IMR-90 (cell line): ENCODE data around the gene ITSN1. TPM values are rescaled to one million over a fixed set of nuclear protein-coding genes. Genes with fewer than 3 reads are reported as not detected.

Experiments used
- ATAC-seq: fragments of 200-7000 bp; cut with Tn5 transposase; 2 replicates; pipeline ENCODE4 v1.9.1; 2020; ENCODE audit warnings: low read depth, mild to moderate bottlenecking, moderate library complexity
- BruUV-seq: library from RNA; stranded (reverse); fragments of 400-500 nt; replicated peaks from 2 replicates; lab custom pipeline; 2021; lab: Mats Ljungman, UMichigan
- CTCF ChIA-PET: fragments of 300-600 bp; formaldehyde crosslinking; extraction: SDS; loops from one replicate; lab custom pipeline; 2021; ENCODE audit warnings: antibody characterized with exemption; lab: Yijun Ruan, JAX
- POLR2A ChIA-PET: fragments of 300-600 bp; sonication (Branson Sonifier 250); formaldehyde crosslinking; loops from one replicate; lab custom pipeline; 2022; ENCODE audit warnings: antibody characterized with exemption; ENCODE audit not compliant: unreplicated experiment; lab: Charles Lee
- DNase-seq: peaks from one replicate; pipeline ENCODE4 v3.0.0; 2013
- H2AFZ ChIP-seq: replicated peaks from 2 replicates; pipeline ENCODE3; 2013; ENCODE audit warnings: low read length, mild to moderate bottlenecking; ENCODE audit not compliant: poor library complexity
- H2AK5ac ChIP-seq: 2 replicates; pipeline ENCODE4 v1.6.1; 2013; ENCODE audit warnings: low read depth, low read length, inconsistent platforms
- H2AK9ac ChIP-seq: replicated peaks from 2 replicates; pipeline ENCODE3; 2013; ENCODE audit warnings: mild to moderate bottlenecking, low read depth, low read length, moderate library complexity; ENCODE audit not compliant: poor library complexity
- H2BK120ac ChIP-seq: 2 replicates; pipeline ENCODE4 v1.6.1; 2013; ENCODE audit warnings: low read depth, low read length, inconsistent platforms
- H2BK15ac ChIP-seq: 3 replicates; pipeline ENCODE4 v1.6.1; 2013; ENCODE audit warnings: low read depth, low read length, inconsistent platforms
- H2BK20ac ChIP-seq: 2 replicates; pipeline ENCODE4 v1.6.1; 2013; ENCODE audit warnings: low read depth, mild to moderate bottlenecking, inconsistent platforms, low read length, moderate library complexity
- H2BK5ac ChIP-seq: 2 replicates; pipeline ENCODE4 v1.6.1; 2013; ENCODE audit warnings: mild to moderate bottlenecking, low read depth, low read length, inconsistent platforms; ENCODE audit not compliant: poor library complexity, severe bottlenecking
- H3K14ac ChIP-seq: replicated peaks from 2 replicates; pipeline ENCODE4 v1.6.1; 2013; ENCODE audit warnings: low read depth, low read length, inconsistent platforms
- H3K18ac ChIP-seq: 2 replicates; pipeline ENCODE4 v1.6.1; 2013; ENCODE audit warnings: low read depth, low read length, control low read depth
- H3K23ac ChIP-seq: 2 replicates; pipeline ENCODE4 v1.6.1; 2013; ENCODE audit warnings: low read depth, low read length, inconsistent platforms
- H3K27ac ChIP-seq: 2 replicates; pipeline ENCODE4 v1.5.1; 2013; ENCODE audit warnings: mild to moderate bottlenecking, control low read depth, low read length; ENCODE audit not compliant: insufficient read depth
- H3K27me3 ChIP-seq: 2 replicates; pipeline ENCODE4 v1.6.1; 2013; ENCODE audit warnings: low read length; ENCODE audit not compliant: control insufficient read depth, insufficient read depth
- H3K36me3 ChIP-seq: 2 replicates; pipeline ENCODE4 v1.6.1; 2013; ENCODE audit warnings: low read length, mixed read lengths; ENCODE audit not compliant: control insufficient read depth, insufficient read depth
- H3K4ac ChIP-seq: 2 replicates; pipeline ENCODE4 v1.6.1; 2013; ENCODE audit warnings: low read depth, low read length, inconsistent platforms
- H3K4me1 ChIP-seq: 2 replicates; pipeline ENCODE4 v1.6.1; 2013; ENCODE audit warnings: low read length, mixed read lengths; ENCODE audit not compliant: control insufficient read depth, insufficient read depth
- H3K4me2 ChIP-seq: 2 replicates; pipeline ENCODE4 v1.6.1; 2013; ENCODE audit warnings: low read depth, mild to moderate bottlenecking, control low read depth, low read length, moderate library complexity
- H3K4me3 ChIP-seq: 2 replicates; pipeline ENCODE4 v1.5.1; 2013; ENCODE audit warnings: low read depth, mild to moderate bottlenecking, control low read depth, low read length, moderate library complexity; ENCODE audit not compliant: insufficient read depth
- H3K56ac ChIP-seq: 2 replicates; pipeline ENCODE4 v1.6.1; 2013; ENCODE audit warnings: low read length, inconsistent platforms; ENCODE audit not compliant: insufficient read depth; ENCODE audit errors: extremely low read depth
- H3K79me1 ChIP-seq, 2 experiments: 2 replicates each; pipeline ENCODE4 v1.6.1; 2013; ENCODE audit warnings: low read length in 2 of 2, inconsistent platforms in 1 of 2, low read depth in 1 of 2
- H3K9ac ChIP-seq: 2 replicates; pipeline ENCODE4 v1.6.1; 2013; ENCODE audit warnings: low read depth, low read length, control low read depth
- H3K9me1 ChIP-seq: 2 replicates; pipeline ENCODE4 v1.6.1; 2013; ENCODE audit warnings: low read length, inconsistent platforms; ENCODE audit not compliant: insufficient read depth
- H3K9me3 ChIP-seq: 2 replicates; pipeline ENCODE4 v1.6.1; 2013; ENCODE audit warnings: low read length; ENCODE audit not compliant: control insufficient read depth, insufficient read depth
- H4K20me1 ChIP-seq: 2 replicates; pipeline ENCODE4 v1.6.1; 2013; ENCODE audit warnings: low read length, inconsistent platforms; ENCODE audit not compliant: insufficient read depth
- H4K5ac ChIP-seq: 2 replicates; pipeline ENCODE4 v1.6.1; 2013; ENCODE audit warnings: mild to moderate bottlenecking, low read depth, low read length, control low read depth
- H4K8ac ChIP-seq, 2 experiments: 2 replicates each; pipeline ENCODE4 v1.6.1; 2013; ENCODE audit warnings: low read depth in 2 of 2, low read length in 2 of 2, control low read depth in 1 of 2, inconsistent platforms in 1 of 2
- H4K91ac ChIP-seq: 2 replicates; pipeline ENCODE4 v1.6.1; 2013; ENCODE audit warnings: low read depth, low read length, inconsistent platforms; ENCODE audit not compliant: insufficient read depth
- CEBPB ChIP-seq: IDR thresholded peaks from 2 replicates; pipeline ENCODE4 v1.6.1; 2012; ENCODE audit warnings: low read depth, low read length, improper control_type of control experiment
- CHD1 ChIP-seq: IDR thresholded peaks from 2 replicates; pipeline ENCODE4 v1.6.1; 2012; ENCODE audit warnings: low read depth, low read length, improper control_type of control experiment
- CTCF ChIP-seq: conservative IDR thresholded peaks from 2 replicates; pipeline ENCODE4 v1.5.1; 2012; ENCODE audit warnings: mild to moderate bottlenecking, low read depth, low read length, improper control_type of control experiment
- ELK1 ChIP-seq: fragments of 150-350 bp; IDR thresholded peaks from 2 replicates; pipeline ENCODE4 v1.6.1; 2016; ENCODE audit warnings: low read depth, mild to moderate bottlenecking, low read length, moderate library complexity, borderline replicate concordance
- MAFK ChIP-seq: IDR thresholded peaks from 2 replicates; pipeline ENCODE4 v1.6.1; 2012; ENCODE audit warnings: low read depth, low read length, improper control_type of control experiment
- MAZ ChIP-seq: IDR thresholded peaks from 2 replicates; pipeline ENCODE4 v1.6.1; 2012; ENCODE audit warnings: low read depth, mild to moderate bottlenecking, low read length, improper control_type of control experiment, moderate library complexity, borderline replicate concordance
- MXI1 ChIP-seq: IDR thresholded peaks from 2 replicates; pipeline ENCODE4 v1.6.1; 2012; ENCODE audit warnings: low read depth, mild to moderate bottlenecking, low read length, moderate library complexity, borderline replicate concordance
- RAD21 ChIP-seq: IDR thresholded peaks from 2 replicates; pipeline ENCODE4 v1.6.1; 2012; ENCODE audit warnings: low read length, improper control_type of control experiment
- RFX5 ChIP-seq: IDR thresholded peaks from 2 replicates; pipeline ENCODE4 v1.8.0; 2012; ENCODE audit warnings: low read depth, mild to moderate bottlenecking, low read length, moderate library complexity
- WGBS, 2 experiments: methylation state at CpG; one replicate each; pipeline versions ENCODE4 v1.1.5 to v1.1.7; 2013; ENCODE audit warnings: missing lambda C conversion rate in 2 of 2; ENCODE audit not compliant: insufficient read length in 1 of 2; ENCODE audit errors: extremely low coverage in 2 of 2; 5-methylcytosine and 5-hydroxymethylcytosine counted together
- dilution Hi-C: fragments of 300-500 bp; cut with HindIII; formaldehyde crosslinking; loops from one replicate; pipeline ENCODE4 v1.14.3; 2018; ENCODE audit warnings: low sequenced_read_pairs; ENCODE audit not compliant: unreplicated experiment
- in situ Hi-C: fragments of 300-500 bp; cut with MboI; formaldehyde crosslinking; loops from 3 replicates; pipeline ENCODE4 v1.14.3; 2019; ENCODE audit warnings: low sequenced_read_pairs, inconsistent platforms, mixed read lengths
- intact Hi-C: fragments of 100-400 bp; cut with micrococcal nuclease; formaldehyde crosslinking; loops from 2 replicates; pipeline ENCODE4 v1.10.0; 2022
- polyA plus RNA-seq, 3 experiments: library from polyadenylated mRNA; depleted of rRNA; stranded (reverse); fragments of >200 nt; gene quantifications; 2 replicates each; pipeline ENCODE4 v1.2.3, GENCODE V29; 2012; ENCODE audit warnings: low replicate concordance in 1 of 3
- total RNA-seq: library from RNA; depleted of rRNA; stranded (reverse); fragments of >200 nt; gene quantifications from 2 replicates; pipeline ENCODE4 v1.2.3, GENCODE V29; 2012

Gene ITSN1
- total and polyA plus RNA-seq, 2 of the 4 experiments (the other 2 are of a cell fraction), result 45.4 to 62.0 TPM

- H3K27ac ChIP-seq, result no peak overlapping the region
- TF ChIP-seq RFX5 (no peak), ELK1 (no peak), CHD1 (no peak), MXI1 (no peak), RAD21 (no peak), CEBPB (no peak), MAFK (no peak), MAZ (no peak), CTCF (no peak)
- H3K4ac ChIP-seq, result no peak overlapping the region
- no peaks in the 10 kb centered on the region for H3K9me3 ChIP-seq
- intact Hi-C loops, result no loop called here
- H3K36me3 ChIP-seq, result peaks cover 16% of the 10 kb centered on the region
- H3K14ac ChIP-seq, result no peak overlapping the region
- DNase-seq, result no peak
- no peak overlapping the region for H3K9ac ChIP-seq
- ChIA-PET CTCF (interaction anchor here (0.6 kb wide), 1 partner anchor 49 kb away, joined by 3 read pairs; no protein-coding TSS in a partner anchor), POLR2A (interaction anchor here (0.5 kb wide), 1 partner anchor 24 kb away, joined by 3 read pairs; no protein-coding TSS in a partner anchor)
- no peak overlapping the region for H2BK5ac ChIP-seq
- in situ Hi-C loops, result no loop called here
- no peak overlapping the region for H3K56ac ChIP-seq
- no peak overlapping the region for H4K8ac ChIP-seq
- H2AFZ ChIP-seq, result no peak overlapping the region
- H3K4me2 ChIP-seq, result no peak overlapping the region
- H3K4me3 ChIP-seq, result no peak overlapping the region
- H2AK5ac ChIP-seq, result no peak overlapping the region
- H2BK120ac ChIP-seq, result no peak overlapping the region
- H2BK15ac ChIP-seq, result no peak overlapping the region
- no peak for ATAC-seq
- H3K4me1 ChIP-seq, result no peaks in the 10 kb centered on the region
- no peak overlapping the region for H2BK20ac ChIP-seq
- H4K5ac ChIP-seq, result no peak overlapping the region
- H3K9me1 ChIP-seq, result 0 out of 2 replicates have a peak, but pooled peaks cover 3% of the 10 kb centered on the region
- dilution Hi-C loops, result no loop called here
- no CpG with 5 or more reads among the region's 5 CpGs for WGBS, 2 experiments
- H2AK9ac ChIP-seq, result no peak overlapping the region
- BruUV-seq, result no TSS peak
- peaks cover 0 to 3% of the 10 kb centered on the region in 2 experiments; a peak in 3 of 4 replicates for H3K79me1 ChIP-seq
- no peak overlapping the region for H3K18ac ChIP-seq
- H4K91ac ChIP-seq, result no peak overlapping the region
- no peak overlapping the region for H3K23ac ChIP-seq
- no peaks in the 10 kb centered on the region for H4K20me1 ChIP-seq
- no peaks in the 10 kb centered on the region for H3K27me3 ChIP-seq
Observed at GRCh38 chr21:33800753-33801423, 158.6 kb downstream of the ITSN1 start.
